Coronary artery (tissue), 2 donors: ENCODE measurements around the gene TPP2.

Experiments
- DNase-seq: peaks from one replicate; pipeline ENCODE4 v3.0.0-alpha.2; 2017; ENCODE audit warnings: low spot score
- H3K27ac ChIP-seq, 2 donors: fragments of 200-600 bp; sonication (generic); one replicate each; pipeline ENCODE4 v1.5.1; 2016 to 2019
- H3K4me3 ChIP-seq: fragments of 200-600 bp; sonication (generic); 2 replicates; pipeline ENCODE4 v1.5.1; 2016; ENCODE audit warnings: mild to moderate bottlenecking, moderate library complexity
- TF ChIP-seq, protein P1 (sequence below): fragments of 200-600 bp; sonication (generic); IDR thresholded peaks from one replicate; pipeline ENCODE4 v1.5.1; 2019; ENCODE audit warnings: antibody characterized with exemption

Gene TPP2

DNA sequence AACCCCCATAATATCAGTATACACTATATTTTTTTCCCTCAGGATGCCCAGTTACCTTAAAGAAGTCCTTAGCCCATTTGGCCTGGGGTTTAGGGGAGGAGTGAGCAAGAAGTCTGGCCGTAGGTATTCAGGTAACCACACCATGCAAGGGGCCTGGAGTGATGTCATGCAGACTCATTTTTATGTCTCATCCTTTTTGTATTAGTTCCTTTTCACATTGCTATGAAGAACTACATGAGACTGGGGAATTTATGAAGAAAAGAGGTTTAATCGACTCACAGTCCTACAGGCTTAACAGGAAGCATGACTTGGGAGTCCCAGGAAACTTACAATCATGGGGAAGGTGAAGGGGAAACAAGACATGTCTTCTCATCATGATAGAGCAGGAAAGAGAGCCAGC lies 12.2 kb downstream of the TPP2 start:
- DNase-seq, result no peak
- Histone ChIP-seq H3K4me3 (no peak overlapping the region), H3K27ac (no peak overlapping the region)
- TF ChIP-seq, protein P1, sequence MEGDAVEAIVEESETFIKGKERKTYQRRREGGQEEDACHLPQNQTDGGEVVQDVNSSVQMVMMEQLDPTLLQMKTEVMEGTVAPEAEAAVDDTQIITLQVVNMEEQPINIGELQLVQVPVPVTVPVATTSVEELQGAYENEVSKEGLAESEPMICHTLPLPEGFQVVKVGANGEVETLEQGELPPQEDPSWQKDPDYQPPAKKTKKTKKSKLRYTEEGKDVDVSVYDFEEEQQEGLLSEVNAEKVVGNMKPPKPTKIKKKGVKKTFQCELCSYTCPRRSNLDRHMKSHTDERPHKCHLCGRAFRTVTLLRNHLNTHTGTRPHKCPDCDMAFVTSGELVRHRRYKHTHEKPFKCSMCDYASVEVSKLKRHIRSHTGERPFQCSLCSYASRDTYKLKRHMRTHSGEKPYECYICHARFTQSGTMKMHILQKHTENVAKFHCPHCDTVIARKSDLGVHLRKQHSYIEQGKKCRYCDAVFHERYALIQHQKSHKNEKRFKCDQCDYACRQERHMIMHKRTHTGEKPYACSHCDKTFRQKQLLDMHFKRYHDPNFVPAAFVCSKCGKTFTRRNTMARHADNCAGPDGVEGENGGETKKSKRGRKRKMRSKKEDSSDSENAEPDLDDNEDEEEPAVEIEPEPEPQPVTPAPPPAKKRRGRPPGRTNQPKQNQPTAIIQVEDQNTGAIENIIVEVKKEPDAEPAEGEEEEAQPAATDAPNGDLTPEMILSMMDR, result no peak

DNA sequence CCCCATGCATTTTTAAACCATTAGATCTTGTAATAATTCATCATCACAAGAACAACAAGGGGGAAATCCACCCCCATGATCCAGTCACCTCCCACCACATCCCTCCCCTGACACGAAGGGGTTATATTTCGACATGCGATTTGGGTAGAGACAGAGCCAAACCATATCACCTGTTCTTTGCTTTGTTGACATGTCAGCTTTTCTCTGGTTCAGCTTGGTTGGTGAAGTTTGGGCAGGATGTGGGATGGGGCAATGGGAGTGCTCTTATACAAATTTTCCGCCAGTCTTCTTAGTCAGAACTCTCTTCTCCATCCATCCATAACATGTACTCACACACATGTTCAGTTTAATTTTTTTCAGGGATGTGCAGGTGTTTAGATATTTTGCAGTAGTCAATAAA lies 12.9 kb downstream of the TPP2 start:
- Histone ChIP-seq H3K27ac (no peak overlapping the region), H3K4me3 (no peak overlapping the region)
- TF ChIP-seq, protein P1, result no peak
- DNase-seq, result no peak

DNA sequence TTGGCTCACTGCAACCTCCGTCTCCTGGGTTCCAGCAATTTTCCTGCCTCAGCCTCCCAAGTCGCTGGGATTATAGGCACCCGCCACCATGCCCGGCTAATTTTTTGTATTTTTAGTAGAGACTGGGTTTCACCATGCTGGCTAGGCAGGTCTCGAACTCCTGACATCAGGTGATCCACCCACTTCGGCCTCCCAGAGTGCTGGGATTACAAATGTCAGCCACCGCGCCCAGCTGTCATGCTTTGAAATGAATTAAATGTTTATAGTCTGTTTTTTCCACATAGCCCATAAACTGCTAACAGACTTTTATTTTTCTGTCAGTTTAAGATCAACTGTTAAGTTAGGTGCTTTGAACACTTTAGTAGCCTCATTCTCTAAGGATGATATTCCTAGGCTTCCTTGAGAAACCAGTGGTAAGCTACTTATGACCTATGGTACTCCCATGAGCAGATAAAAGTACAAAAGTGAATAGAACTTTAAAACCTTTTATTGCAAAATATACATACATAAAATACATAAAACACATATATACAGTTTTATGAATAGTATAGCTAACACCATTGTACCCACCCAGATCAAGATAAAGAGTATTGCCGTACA lies 13.6 kb downstream of the TPP2 start:
- H3K4me3 ChIP-seq, result no peak overlapping the region
- TF ChIP-seq, protein P1, result no peak
- no peak overlapping the region for H3K27ac ChIP-seq
- no peak for DNase-seq

DNA sequence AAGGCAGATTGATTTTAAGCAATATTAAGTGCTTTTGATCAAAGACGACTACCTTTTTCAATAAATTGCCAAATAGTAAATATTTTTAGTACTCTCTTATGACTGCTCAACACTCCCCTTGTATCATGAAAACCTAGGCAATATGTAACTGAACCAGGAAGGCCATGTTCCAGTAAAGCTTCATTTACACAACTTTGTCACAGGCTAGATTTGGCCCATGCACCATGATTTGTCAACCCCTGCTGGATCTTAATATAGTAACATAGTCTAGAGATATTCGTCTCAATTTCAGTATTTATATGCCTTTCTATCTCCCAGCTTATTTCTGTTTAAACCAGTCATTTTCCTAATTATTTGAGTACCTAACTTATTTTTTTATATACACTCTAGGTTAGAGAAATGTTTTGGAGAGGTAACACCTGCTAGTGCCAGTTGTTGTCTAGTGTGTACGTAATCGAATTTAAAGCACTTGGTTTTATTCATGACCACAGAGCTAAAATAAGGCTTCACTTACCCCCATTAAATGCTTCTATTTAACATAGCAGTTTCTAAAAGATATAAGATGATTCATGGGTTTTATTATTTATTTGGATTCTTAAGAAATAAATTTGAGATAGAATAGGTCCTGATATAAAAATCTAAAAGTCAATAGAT lies 21.0 kb downstream of the TPP2 start:
- Histone ChIP-seq H3K4me3 (no peak overlapping the region), H3K27ac (no peak overlapping the region)
- TF ChIP-seq, protein P1, result no peak
- DNase-seq, result no peak

DNA sequence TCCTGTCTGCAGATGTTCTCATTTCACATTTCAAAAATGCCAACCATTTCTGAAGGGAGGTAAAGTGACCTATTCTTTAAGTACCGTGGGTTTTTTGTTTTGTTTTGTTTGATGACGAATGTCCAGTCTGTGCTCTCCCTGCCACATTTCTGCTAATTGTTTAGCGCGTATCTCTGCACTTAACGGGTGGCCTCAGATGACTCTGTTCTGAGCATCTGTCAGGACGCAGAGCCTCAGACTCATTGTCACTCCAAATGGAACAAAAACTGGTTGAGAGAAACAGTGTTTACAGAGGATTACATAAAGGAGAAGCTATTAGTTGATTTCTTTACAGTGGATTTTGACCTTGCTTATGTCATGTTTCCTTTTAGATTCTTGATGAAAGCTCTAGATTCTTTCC lies 23.7 kb downstream of the TPP2 start:
- TF ChIP-seq, protein P1, result no peak

DNA sequence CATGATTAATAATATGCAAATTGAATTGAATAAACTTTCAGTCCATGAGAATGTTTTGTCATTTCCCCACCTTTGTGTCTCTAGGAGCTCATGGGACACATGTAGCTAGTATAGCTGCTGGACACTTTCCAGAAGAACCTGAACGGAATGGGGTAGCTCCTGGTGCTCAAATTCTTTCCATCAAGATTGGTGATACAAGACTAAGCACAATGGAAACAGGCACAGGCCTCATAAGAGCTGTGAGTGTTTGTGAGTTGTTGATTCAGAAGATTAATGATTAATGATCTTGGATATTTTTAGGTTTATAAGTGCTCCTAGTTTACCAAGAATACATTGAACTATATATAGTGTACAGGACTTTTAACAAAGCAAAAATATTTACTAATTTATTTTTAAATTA lies 30.1 kb downstream of the TPP2 start:
- no peak for DNase-seq
- TF ChIP-seq, protein P1, result no peak
- Histone ChIP-seq H3K4me3 (no peak overlapping the region), H3K27ac (no peak overlapping the region)

More for the DNA sequence above, 23.7 kb downstream of the TPP2 start:
- no peak overlapping the region for H3K4me3 ChIP-seq
- DNase-seq, result no peak
- no peak overlapping the region for H3K27ac ChIP-seq

DNA sequence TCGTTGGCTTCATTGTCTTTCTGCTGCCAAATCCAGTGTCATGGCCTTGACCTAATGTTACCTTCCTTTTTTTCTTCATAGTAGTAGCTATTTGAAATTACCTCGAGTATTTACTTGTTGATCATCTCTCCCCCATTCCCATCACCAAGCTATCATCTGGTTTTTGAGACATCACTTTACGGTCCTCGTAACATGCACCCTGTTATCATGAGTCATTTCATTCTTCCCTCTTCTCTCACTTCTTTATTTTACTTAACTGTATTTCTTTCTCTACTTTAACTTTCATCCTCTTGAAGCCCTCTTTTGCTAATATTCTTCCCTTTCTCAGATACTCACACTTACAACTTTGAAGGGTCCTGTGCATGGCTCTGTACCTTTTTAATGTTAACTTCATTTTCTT lies 31.8 kb downstream of the TPP2 start:
- TF ChIP-seq, protein P1, result no peak
- DNase-seq, result no peak
- no peak overlapping the region for H3K4me3 ChIP-seq
- H3K27ac ChIP-seq, result no peak overlapping the region
